HG03575 (cell line): ENCODE results near the gene GATA5.

Experiments
- ATAC-seq: cut with Tn5 transposase; IDR thresholded peaks from one replicate; pipeline ENCODE4 v1.9.1; 2021; ENCODE audit not compliant: unreplicated experiment, insufficient number of reproducible peaks, low FRiP score; ENCODE audit errors: extremely low read depth

Gene GATA5, protein sequence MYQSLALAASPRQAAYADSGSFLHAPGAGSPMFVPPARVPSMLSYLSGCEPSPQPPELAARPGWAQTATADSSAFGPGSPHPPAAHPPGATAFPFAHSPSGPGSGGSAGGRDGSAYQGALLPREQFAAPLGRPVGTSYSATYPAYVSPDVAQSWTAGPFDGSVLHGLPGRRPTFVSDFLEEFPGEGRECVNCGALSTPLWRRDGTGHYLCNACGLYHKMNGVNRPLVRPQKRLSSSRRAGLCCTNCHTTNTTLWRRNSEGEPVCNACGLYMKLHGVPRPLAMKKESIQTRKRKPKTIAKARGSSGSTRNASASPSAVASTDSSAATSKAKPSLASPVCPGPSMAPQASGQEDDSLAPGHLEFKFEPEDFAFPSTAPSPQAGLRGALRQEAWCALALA

GRCh38 chr20:62475772-62476055 is at the start of gene GATA5:
Gene GATA5 (minus strand): TSS chr20:62475995. CDS start chr20:62475521, 474 bp downstream.
- no peak for ATAC-seq

DNA sequence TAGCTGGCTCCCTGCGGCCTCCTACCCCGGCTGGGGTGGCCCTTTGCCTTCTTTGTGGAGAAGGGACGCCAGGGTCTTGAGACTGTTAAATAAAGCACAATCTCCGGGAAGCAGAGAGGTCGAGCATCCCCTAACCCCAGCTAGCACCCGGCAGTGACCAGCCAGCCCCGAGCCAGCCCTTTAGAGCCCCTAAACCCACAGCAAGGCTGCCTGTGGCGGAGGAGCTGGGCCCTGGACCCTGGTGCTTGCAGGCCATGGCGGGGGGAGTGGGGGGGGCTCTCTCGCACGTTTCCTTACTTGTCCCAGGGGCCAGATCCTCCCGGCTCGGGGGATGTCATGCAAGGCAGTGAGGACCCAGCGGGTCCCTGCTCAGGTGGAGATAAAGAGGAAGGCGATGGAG is 49.2 kb upstream of the GATA5 start:
- ATAC-seq, result no peak

GRCh38 chr20:62524505-62524911 is 48.7 kb upstream of the GATA5 start:
- no peak for ATAC-seq

GRCh38 chr20:62523473-62524203 is 47.8 kb upstream of the GATA5 start:
- no peak for ATAC-seq

- no peak for ATAC-seq
Measured at GRCh38 chr20:62522748-62523396, 47.1 kb upstream of the GATA5 start.

DNA sequence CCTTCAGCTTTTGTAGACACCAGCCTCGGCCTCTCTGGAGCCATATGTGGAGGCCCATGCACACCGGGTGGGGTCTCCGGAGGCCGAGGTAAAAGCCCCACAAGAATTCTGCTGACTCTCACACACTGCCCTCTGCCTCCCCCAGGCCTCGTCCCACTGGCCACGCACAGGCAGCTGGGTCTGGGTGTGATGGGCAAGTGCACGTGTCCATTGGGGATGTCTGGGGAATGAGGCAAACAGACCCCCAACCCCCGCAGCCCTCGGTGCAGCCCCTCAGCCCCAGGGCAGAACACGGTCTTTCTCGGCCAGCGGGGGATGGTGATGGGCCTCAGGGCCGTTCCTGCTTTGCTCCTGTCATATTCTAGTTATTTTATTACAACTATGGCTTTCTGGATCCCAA is 44.0 kb upstream of the GATA5 start:
- no peak for ATAC-seq

- no peak for ATAC-seq
Measured at GRCh38 chr20:62518911-62519310, 43.1 kb upstream of the GATA5 start.

- no peak for ATAC-seq
Measured at GRCh38 chr20:62517901-62518610, 42.3 kb upstream of the GATA5 start.

GRCh38 chr20:62517168-62517567 is 41.4 kb upstream of the GATA5 start:
- ATAC-seq, result no peak

DNA sequence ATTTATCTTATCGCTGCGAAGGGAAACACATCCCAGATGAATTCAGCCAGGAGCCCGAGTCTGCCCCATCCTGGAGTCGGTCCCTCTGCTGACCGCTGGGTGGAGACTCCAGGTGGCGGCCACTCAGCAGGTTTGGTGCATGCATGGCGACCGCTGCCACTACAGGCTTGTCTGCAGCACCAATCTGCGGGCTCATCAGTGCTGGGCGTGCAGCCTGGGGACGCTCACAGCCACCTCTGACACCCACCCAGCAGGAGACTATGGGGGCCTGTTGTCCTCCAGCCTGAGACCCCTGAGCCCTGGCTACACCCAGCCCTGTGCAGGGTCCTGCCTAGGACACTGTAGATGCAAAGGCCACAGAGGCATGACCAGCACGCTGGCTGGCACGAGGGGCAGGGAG is 40.5 kb upstream of the GATA5 start:
- no peak for ATAC-seq

DNA sequence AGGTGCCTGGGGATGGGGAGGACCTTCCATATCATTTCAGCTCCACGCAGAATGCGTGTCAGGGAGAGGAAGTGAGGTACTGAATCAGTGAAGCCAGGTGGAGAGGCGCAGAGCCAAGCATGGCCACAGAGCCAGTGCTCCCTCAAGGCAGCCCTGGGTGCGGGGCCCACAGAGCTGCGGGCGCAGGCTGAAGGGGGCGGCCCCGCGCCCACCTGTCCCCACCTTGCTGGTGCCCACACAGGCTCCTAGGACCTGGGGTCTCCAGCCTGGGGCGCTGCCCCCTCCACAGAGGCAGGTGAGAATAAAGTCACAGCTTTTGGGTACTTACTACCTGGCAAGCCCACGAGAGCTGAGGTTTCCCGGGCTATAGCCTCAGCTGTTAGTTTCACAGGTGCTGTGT is 40.0 kb upstream of the GATA5 start:
- ATAC-seq, result no peak

DNA sequence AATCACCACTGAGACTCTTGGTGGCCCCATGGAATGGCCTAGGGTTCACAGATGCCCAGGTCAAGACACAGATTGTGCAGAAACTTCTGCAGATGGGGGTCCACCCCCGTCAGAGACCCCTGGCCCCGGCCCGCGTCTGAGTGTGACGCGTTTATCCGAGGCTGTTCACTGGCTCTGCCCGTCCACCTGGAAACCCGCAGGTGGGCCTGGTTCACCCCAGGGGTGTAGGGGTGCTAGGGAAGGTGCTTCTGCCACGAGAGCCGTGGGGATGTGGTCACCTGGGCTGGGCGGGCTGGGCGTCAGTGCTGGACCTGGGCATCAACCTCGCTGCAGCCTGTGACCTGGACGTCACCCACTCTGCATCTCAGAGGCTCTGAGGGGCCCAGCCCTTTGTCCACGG is 39.5 kb upstream of the GATA5 start:
- ATAC-seq, result no peak

DNA sequence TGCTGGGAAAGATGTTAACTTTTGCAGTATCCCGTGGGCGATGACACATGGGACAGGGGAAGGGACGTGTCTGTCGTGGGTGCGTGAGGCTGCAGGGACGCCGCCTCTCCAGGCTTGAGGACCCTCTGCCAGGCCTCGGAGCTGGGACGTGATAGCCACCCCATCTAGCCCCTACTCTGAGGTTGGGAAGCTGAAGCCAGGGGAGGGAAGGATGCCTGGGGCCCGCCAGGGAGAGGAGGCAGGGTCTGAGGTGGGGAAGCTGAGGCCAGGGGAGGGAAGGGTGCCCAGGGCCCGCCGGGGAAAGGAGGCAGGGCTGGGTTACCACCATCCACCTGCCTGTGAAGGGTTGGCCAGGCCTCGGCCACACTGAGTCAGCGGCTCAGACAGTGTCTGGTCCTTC is 38.2 kb upstream of the GATA5 start:
- ATAC-seq, result no peak

DNA sequence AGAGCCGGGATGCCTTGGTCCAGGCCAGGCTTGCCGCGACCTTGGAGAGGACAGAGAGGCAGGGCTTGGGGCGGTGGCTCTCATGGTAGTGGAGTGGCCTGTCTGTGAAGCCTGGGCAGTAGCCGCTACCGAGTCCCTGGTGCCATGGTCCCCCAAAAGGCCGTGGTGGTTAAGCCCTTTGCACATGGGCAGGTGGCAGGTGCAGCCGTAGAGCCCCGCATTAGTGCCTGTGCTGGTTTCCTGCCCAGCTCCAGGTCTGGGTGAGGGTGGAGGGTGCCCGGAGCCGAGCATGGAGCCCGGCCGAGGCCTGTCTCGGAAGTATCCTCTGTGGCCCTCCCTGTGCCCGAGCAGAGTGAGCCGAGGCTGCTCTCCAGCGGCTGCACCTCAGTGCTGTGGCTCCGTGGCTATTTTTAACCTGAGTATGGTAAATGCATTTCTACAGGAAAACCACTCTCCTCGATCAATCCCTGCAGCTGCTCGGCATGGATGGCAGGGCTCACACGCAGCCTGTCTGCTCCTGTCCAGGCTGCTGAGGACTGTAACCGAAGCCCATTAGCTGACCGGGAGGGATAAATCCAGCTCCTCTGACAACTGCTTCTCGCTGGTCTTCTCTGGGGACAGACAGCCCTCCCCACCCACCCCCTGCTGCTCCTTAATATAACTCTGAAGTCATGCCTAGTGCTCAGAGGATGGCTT is 36.3 kb upstream of the GATA5 start:
- no peak for ATAC-seq

DNA sequence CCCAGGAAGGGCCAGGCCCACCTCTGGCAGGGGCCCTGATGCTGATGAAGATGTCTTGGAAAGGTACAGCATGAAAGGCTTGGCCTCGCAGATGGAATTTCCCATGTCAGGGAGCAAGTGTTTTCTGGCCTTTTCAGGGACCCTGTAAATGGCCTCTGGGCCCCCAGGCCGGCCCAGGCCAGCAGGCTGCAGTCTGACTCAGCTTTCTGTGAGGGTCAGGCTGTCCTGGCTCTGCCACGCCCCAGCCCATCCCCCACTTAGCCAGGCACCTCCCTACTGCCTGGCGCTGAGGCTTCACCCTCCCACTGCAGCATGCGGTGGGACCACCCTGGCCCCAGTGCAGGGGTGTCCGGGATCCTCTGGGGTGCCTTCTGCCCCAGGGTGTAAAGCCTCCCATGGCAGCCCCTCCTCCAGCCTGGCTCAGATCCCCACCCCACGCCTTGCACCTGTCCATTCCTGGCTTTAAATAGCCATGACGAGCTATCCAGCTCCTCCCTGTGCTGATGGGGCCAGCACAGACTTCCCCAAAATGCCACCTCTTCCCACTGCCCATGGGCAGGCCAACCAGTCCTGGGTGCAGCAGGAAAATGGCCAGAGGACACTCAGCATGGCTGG is 35.6 kb upstream of the GATA5 start:
- no peak for ATAC-seq

DNA sequence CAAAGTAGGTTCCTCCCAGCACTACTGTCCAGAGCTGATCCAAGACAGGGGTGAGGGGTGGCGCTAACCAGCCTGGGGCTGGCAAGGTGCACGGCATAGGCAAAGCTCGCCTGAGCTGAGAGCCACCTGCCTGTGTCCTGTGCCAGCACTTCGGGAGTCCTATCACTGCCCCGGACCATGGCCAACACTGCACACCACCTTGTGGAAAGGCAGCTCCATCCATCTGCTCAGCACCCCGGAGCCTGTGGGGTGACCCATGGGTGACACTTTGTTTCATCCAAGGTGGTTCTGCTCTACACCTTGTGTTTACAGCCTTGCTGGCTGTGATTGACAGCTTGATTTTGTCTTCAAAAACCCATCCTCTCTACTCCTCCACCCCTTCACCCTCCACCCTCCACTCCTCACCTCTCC is 32.9 kb upstream of the GATA5 start:
- ATAC-seq, result no peak

DNA sequence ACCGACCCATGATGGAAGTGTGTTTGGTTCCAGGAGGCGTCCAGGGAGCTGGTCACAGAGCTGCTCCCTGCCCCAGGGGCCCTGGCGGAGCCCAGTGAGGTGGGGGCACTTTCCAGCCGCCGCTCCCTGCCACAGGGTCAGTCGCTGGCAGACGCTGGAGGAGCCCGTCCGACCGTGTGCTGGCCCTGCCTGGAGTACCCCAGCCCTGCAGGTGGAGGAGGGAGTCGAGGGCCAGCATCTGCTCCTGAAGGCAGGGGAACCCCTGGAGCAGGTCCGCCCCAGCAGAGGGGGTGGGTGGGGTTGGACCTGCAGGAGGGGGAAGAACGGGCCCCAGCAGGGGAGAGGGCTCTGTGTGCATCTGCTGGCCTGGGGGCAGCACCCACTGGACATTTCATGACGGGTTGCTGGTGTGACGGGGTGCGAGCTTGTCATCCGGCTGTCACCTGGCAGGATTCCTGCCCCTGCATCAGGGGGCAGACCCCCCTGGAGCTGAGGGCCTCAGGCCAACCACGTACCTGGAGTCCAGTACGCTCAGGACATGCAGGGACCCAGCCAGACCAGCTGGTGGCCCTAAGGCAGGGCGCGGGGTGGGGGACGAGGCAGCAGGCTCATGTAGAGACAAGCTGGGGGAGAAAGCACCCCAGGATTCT is 32.3 kb upstream of the GATA5 start:
- ATAC-seq, result no peak

DNA sequence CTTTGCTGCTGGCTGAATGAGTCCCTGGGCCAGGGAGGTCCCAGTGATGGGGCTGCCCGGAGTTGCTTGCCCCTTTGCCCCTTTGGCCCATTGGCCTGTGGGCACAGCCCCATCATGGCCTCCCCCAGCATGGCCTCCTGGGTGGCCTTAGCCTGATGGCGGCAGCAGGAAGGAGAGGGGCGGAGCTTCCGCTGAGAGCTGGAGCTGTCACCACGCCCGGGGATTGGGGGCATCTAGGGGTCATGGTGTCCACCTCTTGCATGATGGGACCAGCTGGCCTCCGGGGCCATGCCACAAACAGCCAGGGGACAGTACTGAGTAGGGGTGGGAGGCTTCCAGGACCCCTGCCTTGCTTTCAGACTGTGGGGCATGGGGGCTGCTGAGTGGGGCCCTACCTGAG is 31.5 kb upstream of the GATA5 start:
- ATAC-seq, result no peak
